HG02642 (cell line): ENCODE data around the gene MIDN.

Experiments
- ATAC-seq: cut with Tn5 transposase; IDR thresholded peaks from one replicate; pipeline ENCODE4 v1.9.1; 2021; ENCODE audit warnings: mild to moderate bottlenecking; ENCODE audit not compliant: unreplicated experiment, poor library complexity

Gene MIDN

DNA sequence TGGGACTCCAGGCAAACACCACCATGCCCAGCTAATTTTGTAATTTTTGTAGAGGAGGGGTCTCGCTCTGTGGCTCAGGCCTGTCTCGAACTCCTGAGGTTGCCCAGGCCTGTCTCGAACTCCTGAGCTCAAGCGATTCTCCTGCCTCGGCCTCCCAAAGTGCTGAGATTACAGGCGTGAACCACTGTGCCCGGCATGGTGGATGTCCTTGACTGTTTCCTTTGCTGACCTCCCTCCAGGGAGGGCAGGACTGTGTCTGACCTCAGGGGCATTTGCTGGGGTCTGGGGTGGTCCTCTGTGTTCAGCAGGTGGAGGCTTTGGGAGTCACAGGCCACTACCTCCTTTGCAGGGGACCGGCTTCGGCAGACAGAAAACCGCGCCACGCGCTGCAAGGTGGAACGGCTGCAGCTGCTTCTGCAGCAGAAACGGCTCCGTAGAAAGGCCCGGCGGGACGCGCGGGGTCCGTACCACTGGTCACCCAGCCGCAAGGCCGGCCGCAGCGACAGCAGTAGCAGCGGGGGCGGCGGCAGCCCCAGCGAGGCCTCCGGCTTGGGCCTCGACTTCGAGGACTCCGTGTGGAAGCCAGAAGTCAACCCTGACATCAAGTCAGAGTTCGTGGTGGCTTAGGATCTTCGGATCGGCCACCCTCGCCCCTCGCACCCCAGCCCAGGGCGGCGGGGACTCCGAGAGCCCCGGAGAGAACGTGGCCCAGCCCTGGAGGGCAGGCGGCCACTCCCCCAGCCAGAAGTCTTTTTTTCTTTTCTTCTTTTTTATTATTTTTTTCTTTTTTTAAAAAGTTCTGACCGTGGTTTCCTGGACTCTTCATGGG, 8.5 kb downstream of the MIDN start:
- ATAC-seq, result no peak

DNA sequence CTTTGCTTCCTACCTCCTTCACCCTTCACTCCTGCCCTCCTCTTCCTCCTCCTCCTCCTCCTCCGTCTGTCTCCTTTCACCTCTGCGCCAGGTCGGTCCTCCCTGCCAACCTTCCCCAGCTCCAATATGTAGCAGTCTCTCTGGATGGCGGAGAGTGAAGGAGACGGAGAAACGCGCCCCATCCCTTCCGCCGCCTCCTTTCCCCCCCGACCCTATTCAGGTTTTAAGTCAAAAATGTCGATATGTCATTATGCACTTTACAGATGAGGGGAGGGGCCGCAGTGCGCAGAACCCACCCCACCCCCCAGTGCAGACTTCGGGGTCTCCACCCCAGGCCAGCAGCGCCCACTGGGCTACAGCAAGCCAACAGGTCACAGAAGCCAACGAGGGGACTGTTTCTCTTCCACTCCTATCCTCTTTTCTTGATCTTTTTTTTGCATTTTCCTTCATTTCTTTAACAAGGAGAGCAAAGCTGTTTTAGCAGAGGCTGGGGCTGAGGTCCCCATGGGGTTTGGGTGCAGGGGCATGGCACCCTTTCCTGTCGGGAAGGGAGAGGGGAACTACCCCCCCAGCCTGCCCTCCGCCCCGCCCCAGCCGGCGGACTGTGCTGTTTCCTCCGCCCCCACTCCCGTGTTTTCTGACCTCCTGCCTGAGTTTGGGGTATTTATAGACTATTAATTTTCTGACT, 9.2 kb downstream of the MIDN start:
- no peak for ATAC-seq

DNA sequence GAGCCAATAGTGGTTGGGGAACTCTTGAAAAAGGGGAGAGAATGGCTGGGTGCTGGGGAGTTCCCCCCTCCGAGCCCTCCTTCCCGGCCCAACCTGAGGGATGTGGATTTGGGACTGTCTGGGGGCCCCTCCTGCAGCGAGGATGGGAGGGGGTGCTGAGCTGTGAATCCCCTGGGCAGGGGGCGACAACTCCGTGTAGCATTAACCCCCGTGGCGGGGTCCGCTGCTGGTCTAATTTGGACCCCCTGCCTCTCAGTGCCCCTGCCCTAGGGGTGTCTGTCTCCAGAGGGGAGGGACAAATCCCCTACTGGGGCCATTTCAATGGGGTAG, 9.7 kb downstream of the MIDN start:
- no peak for ATAC-seq

DNA sequence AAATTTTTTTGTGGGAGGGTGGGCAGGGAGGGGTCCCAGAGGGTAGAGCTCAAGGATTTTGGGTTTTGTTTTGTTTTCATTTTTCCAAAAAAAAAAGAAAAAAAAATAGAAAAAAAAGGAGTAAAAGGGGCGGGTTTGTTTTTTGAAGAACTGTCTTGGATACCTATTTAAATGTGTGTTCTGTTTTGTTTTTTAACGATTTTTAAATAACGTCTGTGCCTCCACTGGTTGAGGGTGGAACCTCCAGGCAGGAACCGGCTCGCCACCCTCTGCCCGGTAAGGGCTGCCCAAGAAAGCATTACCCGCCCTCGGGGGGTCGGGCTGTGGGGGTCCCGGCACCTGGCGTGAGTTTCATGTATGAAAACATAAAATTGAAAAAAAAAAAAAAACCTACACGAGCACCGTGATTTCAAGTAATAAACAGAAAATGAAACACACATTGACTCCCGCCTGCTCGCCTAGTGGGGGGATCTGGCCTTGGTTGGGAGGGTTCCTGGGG, 10.4 kb downstream of the MIDN start:
- no peak for ATAC-seq

DNA sequence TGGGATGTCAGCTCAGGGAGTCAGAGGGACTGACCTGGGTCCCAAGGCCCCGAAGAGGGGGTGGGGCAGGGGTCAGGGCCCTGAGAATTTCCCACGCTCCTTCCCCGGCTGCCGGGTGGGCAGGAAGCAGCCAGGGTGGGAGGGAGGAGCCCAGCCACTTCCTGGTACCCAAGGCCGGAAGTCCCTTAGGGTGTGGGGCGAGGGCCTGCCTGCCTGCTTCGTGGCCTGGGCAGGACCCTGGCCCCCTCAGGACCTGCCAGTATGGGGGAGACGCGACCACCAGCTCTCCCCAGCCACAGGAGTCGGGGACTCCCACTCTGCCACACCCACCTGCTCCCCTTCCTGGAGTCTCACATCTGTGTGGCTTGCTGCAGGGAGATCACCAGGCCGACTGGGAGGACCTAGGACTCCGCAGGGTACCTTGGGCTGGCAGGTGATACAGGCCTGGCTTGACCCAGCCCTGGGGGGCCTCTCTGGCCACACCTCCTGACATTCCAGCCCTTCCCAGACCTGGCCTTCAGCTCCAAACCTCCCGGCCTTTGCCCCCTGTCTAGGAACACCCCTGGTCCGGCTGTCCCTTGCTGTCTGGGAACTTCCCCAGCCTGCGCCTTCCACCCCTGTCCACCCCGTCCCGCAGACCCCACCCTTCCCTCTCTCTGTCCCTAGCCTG, 11.0 kb downstream of the MIDN start:
- peak; percentile 25 for ATAC-seq

DNA sequence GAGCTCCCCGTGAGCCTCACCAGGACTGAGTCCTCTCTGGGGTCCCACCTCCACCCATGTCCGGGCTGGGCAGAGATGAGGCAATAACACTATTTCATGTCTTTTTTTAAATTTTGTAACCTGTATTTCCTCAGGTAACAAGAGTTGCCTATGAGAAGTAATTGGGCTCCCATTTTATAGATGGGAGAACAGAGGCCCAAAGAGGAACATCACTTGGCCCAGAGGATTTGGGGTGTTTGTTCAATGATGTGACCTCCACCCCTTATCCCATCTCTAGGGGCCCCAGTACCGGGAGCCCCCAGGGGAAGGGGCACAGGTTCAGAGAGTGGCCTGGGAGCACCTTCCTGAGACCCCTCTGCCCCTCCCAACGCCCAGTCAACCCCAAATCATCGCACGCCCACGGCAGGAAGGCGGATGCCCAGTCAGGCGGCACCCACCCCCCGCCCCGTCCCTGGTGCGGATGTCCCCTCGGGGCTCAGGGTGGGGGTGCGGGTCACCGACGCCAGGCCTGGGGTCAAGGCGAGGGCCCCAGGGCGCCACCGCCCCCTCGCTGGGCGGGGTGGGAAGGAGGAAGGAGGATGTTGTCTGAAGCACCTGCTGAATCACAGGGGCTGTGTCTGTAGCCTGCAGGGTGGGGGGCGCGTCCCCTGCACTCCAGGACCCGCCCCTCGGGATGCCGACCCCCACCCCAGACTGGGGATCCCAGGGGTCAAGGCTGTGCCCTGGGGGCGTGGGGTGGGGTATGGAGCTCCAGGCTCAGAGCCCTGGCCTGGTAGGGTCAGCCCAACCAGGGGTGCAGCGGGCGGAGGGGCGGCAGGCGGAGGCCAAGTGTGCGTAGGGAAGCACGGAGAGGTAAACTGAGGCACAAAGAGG, 11.7 kb downstream of the MIDN start:
- peak; percentile 4 for ATAC-seq

DNA sequence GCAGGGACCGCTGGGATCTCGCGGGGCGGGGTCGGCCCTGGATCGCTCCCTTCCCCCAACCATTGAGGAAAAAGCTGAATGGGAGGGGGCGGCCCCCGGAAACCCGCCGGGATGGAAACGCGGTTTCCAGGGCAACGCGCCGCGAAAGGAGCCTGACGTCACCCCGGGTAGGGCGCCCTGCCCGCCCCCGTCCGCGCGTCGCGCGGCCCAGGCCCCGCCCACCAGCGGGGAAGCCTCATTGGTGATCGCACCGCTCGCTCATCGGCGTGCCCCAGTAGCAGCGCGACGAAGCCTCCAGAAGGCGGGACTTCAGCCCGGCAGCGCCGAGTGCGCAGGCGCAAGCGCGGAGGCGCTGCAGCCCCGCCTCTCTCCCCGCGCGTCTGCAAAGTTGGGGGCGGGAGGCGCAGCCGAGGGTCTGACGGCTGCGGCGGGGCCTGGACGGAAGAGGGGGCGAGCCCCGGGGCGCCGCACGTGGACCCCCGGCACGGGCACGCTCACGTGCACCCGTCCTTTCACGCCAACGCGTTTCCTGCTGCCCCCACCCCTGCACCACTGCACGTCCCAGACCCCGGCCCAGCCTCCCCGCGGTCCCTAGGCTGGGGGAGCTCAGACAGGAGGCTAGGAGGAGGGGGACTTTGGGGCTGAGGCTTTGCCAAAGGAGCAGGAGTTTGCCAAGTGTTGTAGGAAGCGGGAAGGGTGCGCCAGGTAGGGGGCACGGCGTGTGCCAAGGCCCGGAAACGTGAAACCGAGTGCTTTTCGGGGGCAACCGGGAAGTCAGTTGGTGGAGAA, 12.6 kb downstream of the MIDN start:
- ATAC-seq, result peak; percentile 66

DNA sequence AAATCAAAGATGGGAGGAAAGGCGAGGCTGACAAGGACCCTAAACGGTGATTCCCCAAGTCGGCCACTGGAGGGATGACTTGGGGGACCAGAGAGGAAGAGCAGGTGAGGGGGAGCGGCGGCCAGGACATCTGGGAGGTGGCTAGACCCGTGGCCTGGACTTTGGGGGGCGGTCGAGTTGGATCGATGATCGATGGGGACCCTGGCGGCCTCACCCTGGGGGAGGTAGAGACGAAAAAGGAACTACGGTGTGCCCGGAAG, 13.1 kb downstream of the MIDN start:
- ATAC-seq, result no peak

DNA sequence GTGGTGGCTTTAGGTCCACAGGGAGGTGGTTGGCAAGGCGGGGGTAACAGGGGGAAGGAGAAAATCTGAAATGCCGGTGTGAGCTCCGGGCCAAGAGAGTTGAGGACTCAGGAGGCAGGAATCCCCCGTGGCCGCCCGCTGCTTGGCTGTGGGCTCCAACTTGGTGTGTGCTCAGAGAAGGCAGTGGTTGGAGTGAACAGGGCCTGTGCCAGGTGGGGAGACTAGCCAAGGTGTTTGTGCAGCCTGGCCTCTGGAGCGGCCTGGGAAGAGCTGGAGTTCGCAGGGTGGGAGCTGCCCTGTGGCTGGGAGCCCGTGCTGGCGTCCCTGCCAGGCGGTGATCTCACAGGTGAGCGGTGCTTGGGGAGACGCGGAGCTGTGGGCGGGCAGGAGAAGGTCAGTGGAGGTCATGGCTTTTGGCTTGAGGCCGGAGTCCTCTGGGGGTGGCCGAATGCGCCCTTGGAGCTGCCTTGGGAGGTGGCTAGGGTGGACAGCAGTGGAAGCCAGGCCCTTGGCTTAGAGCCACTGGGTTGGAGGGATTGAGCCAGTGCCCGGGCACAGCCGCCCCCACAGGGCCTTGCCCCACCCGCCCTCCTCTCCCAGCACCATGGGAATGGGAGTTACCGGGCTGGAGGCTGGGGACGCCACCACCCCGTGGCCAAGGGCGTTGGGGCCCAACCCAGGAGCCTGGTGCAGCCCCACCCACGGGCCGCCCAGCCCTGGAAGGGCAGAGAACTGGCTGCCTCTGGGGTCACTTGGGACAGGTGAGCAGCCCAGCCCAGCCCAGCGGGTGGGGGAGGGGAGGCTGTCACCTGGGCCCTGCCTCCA, 13.6 kb downstream of the MIDN start:
- ATAC-seq, result no peak

DNA sequence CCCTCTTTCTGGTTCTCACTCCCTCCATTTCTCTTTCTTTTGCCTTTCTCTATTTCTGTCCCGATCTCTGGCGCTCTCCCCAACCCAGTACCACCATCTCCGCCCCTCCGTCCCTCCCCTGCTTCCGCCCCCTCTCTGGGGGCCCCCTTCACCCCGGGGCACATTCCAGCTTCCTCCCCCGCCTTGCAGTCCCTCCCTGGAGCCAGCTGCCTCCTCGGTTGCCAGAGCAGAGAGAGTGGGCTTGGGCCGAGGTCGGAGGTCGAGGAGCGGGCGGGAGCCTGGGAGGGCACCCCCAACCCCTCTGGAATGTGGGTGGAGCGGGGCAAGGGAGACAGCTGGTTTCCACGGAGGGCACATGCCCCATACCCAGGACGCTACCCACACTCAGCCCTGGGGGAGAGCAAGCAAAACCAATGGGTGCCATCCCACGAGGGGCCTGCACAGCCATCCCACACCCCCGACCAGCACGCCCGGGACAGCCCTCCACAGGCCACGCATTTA, 14.3 kb downstream of the MIDN start:
- no peak for ATAC-seq

DNA sequence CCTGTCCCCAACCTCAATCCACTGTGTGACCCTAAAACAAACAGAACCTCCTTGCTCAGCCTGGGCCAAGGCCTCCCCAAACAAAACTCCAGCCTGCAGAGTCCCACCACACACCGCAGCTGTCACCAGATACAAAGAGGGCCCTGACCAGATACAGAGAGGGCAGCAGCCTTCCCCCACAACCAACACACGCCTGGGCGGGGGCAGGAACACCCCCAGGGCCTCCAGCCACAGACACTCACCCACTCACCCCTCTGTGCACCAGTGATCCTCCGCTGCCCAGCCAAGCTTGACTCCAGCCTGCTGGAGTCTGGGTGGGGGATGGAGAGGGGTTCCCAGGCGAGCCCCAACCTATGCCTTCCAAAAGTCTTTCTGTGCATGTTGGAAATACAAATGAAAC, 14.8 kb downstream of the MIDN start:
- ATAC-seq, result no peak

DNA sequence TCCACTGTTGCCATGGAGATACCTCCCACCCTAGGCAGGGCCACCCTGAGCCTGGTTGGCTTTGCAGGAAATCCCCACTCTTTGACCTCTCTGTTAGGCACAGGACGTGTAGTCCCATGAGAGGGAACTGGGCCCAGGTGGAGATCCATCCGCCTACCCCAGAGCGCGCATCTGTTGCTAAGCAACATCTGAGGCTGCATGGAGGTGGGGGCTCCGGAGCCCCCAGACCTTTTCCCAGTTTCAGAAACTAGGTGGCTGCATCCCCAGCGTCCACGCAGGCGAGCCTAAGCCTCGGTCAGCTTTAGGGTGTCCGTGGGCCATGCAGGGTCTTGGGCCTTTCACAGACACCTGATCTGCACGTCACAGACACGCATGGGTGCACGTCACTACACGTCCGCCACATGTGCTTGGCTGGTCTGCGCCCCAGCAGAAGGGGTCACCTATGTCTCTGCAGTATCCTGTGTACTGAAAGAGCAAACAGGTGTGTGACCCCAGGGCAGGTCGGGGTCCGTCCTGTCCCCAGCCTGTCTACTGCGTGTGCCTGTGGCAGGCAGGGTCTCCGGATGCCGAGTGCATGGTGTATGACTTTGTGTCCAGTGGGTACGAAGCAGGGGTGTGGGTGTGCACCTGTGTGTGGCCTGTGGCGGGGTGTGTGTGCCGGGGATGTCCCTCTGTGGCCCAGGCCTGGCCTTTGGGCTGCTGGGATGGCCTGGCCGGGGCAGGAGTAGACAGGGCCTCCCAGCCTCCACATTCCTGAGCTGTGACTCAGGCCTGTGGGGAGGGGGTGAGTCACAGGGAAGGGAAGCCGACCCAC, 16.6 kb downstream of the MIDN start:
- ATAC-seq, result no peak

DNA sequence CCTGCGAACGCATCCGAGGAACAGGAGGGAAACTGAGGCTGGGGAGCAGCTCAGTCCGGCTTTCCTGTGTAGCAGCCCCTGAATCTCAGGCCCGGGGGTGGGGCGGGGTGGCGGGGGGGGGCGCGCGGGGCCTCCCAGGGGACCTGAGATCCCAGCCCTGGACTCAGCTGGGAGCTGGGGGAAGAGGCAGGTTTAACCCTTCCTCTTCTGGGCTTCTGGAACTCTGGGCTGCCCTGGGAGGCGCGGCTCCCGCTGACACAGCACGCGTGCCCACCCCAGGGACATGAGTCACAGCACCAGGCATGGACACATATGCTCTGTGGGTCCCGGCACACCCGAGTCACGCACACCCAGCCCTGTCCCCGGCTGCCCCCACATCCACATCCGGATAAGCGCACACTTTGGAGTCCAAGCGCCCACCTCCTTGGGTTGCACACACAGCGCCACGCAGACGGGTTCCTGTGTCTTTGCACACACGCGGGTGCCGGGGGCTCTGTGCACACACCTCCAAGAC, 17.3 kb downstream of the MIDN start:
- ATAC-seq, result no peak

DNA sequence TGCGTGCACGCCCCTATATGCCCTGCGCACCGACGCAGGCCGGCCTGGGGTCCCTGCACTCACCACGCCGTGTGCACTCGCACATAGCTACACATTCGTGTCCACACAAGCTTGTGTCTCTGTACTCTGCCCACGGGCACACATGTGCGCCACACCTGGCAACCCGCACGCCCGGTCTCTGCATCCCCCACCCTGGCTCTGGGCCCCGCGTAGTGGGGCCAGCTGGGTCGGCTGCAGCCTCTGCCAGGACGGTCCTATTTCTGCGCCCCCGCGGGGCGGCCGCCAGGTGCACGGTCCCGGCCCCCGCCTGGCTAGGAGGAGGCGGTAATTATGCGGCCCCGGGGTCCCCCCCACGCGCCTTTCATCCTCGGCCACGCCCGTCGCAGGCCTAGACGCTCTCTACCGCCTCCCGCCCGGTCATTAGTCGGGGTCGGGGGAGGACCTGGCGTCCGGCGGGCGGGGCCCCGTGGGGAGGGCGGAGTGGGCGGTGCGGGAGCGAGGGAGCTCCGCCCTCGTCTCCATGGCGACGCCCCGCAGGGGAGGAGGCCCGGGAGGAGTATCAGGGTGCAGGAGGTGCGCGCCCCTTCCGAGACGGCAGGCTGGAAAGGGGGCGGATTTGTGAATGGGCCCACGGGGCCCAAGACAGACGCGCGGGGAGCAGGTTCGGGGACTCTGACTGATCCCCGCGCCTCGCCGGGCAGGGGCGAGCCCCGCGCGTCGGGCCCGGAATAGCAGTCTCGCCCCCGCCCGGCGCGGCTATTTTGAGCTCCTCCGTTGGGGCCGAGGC, 17.9 kb downstream of the MIDN start:
- peak; percentile 27 for ATAC-seq

DNA sequence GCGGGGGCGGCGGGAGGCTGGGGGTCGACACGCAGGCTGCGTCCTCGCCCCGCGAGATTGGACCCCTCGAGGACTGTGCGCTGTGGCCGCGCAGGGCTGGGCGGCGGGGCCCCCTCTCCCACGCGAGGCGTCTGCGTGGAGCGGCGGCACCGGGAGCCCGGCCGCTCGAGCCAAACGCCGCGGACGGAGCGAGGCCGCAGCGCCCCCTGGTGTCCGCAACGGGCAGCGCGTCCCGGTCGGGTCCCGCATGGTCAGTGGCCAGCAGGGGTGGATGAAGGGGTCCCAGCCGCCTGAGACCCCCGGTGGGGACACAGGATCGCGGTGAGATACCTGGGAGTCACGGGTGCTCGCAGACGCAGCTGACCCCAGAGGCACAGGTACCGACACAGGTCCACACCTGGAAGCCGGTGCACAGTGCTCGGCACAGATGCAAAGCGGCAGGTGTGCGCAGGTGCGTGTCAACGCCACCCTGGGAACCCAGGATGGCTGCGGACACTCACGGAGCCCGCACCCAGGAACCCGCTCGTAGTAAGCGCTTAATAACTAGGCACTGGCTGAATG, 18.6 kb downstream of the MIDN start:
- ATAC-seq, result peak; percentile 24

DNA sequence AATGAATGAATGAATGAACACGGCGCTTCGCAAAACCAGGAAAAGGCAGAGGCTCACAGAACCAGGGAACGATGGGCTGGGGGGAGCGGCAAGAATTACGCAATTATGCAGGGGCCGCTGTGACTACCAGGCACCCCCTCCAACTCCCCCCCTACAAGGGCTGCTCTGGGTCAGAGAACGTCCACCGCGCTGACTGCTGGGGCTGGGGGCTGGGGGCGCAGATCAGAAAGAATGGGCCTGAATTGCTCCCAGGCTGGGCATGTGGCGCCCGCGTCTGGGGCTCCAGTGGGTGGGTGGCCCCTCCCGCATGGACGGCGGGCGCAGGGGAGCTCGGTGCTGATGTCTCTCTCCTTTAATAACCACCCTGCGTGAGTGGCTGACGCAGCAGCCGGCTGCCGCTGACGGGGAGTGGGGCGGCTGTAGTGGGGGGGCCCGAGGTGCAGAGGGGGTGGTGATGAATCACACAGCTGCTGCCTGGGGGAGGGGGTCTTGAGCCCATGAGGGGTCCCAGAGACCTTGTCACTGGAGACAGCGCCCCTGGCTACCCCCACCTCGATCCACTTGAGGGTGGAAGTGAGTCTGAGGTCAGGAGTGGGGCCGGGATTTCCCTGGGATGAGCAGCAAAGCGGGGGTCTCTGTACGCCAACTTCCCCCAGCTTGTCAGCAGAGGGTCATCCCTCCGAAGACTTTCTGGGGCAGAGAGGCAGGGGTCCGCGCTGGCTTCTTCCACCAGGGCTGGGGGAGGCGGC, 19.3 kb downstream of the MIDN start:
- ATAC-seq, result no peak
